ENCODE measurements around the gene GSK3A.

Gene GSK3A

GRCh38 chr19:42206871-42207755, 35.3 kb downstream of the GSK3A start:
- no peak overlapping the region for H3K27ac ChIP-seq (replicated peaks; ENCODE audit: low read length)
- H2BK12ac ChIP-seq (ENCODE audit: low read length) = no peak overlapping the region
- H3K27me3 ChIP-seq (ENCODE audit: control insufficient read depth in 3 of 3, insufficient read depth in 3 of 3, low read depth in 1 of 3, low read length in 3 of 3) = no peaks in the 10 kb centered on the region
- peaks cover 55 to 79% of the 10 kb centered on the region in 2 donors for H3K36me3 ChIP-seq (replicated peaks in 1 of 2; ENCODE audit: control insufficient read depth in 2 of 2, insufficient read depth in 2 of 2, low read length in 2 of 2)
- no peak overlapping the region for H3K23ac ChIP-seq (ENCODE audit: low read depth, low read length, poor library complexity)
- no peaks in the 10 kb centered on the region for H3K9me3 ChIP-seq (replicated peaks in 1 of 2; ENCODE audit: control insufficient read depth in 2 of 2, insufficient read depth in 1 of 2, low read depth in 1 of 2, low read length in 2 of 2)
- no peak overlapping the region for H2AFZ ChIP-seq (ENCODE audit: low read length)
- no CpG with 5 or more reads among the region's 14 CpGs for WGBS, 2 donors (ENCODE audit: extremely low coverage in 2 of 2, insufficient read length in 2 of 2, insufficient replicate concordance in 1 of 2)
- peaks cover 6% of the 10 kb centered on the region for H3K79me1 ChIP-seq (ENCODE audit: low read depth, low read length)
- H2BK120ac ChIP-seq (ENCODE audit: low read depth, low read length) = no peak overlapping the region
- no peak overlapping the region for H4K8ac ChIP-seq (ENCODE audit: low read depth, low read length)
- no peak overlapping the region for H3K4ac ChIP-seq (ENCODE audit: low read length)
- H2AK5ac ChIP-seq (ENCODE audit: low read depth, low read length) = no peak overlapping the region
- no peak overlapping the region for H3K14ac ChIP-seq (ENCODE audit: low read length)
- H3K18ac ChIP-seq (ENCODE audit: low read length) = no peak overlapping the region
- no peak for DNase-seq (ENCODE audit: low spot score)
- no peak overlapping the region for H3K4me3 ChIP-seq (ENCODE audit: low read length in 2 of 2)
- H3K4me1 ChIP-seq (ENCODE audit: control insufficient read depth in 2 of 2, insufficient read depth in 1 of 2, low read depth in 1 of 2, low read length in 2 of 2) = no peaks in the 10 kb centered on the region
- no peak overlapping the region for H3K9ac ChIP-seq (ENCODE audit: low read depth, low read length, poor library complexity)
- H3K4me2 ChIP-seq (ENCODE audit: insufficient read depth, low read length, poor library complexity, severe bottlenecking) = no peak overlapping the region
- no peak overlapping the region for H2BK5ac ChIP-seq (ENCODE audit: low read length)
- H2BK15ac ChIP-seq (ENCODE audit: low read length) = no peak overlapping the region
- no peak overlapping the region for H4K91ac ChIP-seq (ENCODE audit: low read depth, low read length, poor library complexity)

- no peak overlapping the region for H2BK120ac ChIP-seq (ENCODE audit: low read depth, low read length)
- no peak overlapping the region for H3K4ac ChIP-seq (ENCODE audit: low read length)
- no peak overlapping the region for H2AFZ ChIP-seq (ENCODE audit: low read length)
- H3K27me3 ChIP-seq (ENCODE audit: control insufficient read depth in 3 of 3, insufficient read depth in 3 of 3, low read depth in 1 of 3, low read length in 3 of 3) = no peaks in the 10 kb centered on the region
- H2BK12ac ChIP-seq (ENCODE audit: low read length) = no peak overlapping the region
- no peak overlapping the region for H4K91ac ChIP-seq (ENCODE audit: low read depth, low read length, poor library complexity)
- no peak overlapping the region for H3K27ac ChIP-seq (replicated peaks; ENCODE audit: low read length)
- DNase-seq (ENCODE audit: low spot score) = no peak
- no peak overlapping the region for H2BK5ac ChIP-seq (ENCODE audit: low read length)
- H3K9ac ChIP-seq (ENCODE audit: low read depth, low read length, poor library complexity) = no peak overlapping the region
- peaks cover 6% of the 10 kb centered on the region for H3K79me1 ChIP-seq (ENCODE audit: low read depth, low read length)
- no peak overlapping the region for H3K23ac ChIP-seq (ENCODE audit: low read depth, low read length, poor library complexity)
- H3K36me3 ChIP-seq (replicated peaks in 1 of 2; ENCODE audit: control insufficient read depth in 2 of 2, insufficient read depth in 2 of 2, low read length in 2 of 2) = peaks cover 74 to 87% of the 10 kb centered on the region in 2 donors
- H3K18ac ChIP-seq (ENCODE audit: low read length) = no peak overlapping the region
- H3K9me3 ChIP-seq (replicated peaks in 1 of 2; ENCODE audit: control insufficient read depth in 2 of 2, insufficient read depth in 1 of 2, low read depth in 1 of 2, low read length in 2 of 2) = no peaks in the 10 kb centered on the region
- H3K4me1 ChIP-seq (ENCODE audit: control insufficient read depth in 2 of 2, insufficient read depth in 1 of 2, low read depth in 1 of 2, low read length in 2 of 2) = no peaks in the 10 kb centered on the region
- no peak overlapping the region for H2BK15ac ChIP-seq (ENCODE audit: low read length)
- no peak overlapping the region for H2AK5ac ChIP-seq (ENCODE audit: low read depth, low read length)
- no peak overlapping the region for H3K4me3 ChIP-seq (ENCODE audit: low read length in 2 of 2)
- no peak overlapping the region for H3K4me2 ChIP-seq (ENCODE audit: insufficient read depth, low read length, poor library complexity, severe bottlenecking)
- WGBS, 2 donors (ENCODE audit: extremely low coverage in 2 of 2, insufficient read length in 2 of 2, insufficient replicate concordance in 1 of 2) = no CpG with 5 or more reads among the region's 6 CpGs
- no peak overlapping the region for H4K8ac ChIP-seq (ENCODE audit: low read depth, low read length)
- H3K14ac ChIP-seq (ENCODE audit: low read length) = no peak overlapping the region
Measured at GRCh38 chr19:42204664-42205063, 37.7 kb downstream of the GSK3A start.

GRCh38 chr19:42203700-42204099, 38.7 kb downstream of the GSK3A start:
- no CpG with 5 or more reads among the region's 2 CpGs for WGBS, 2 donors (ENCODE audit: extremely low coverage in 2 of 2, insufficient read length in 2 of 2, insufficient replicate concordance in 1 of 2)
- H2AK5ac ChIP-seq (ENCODE audit: low read depth, low read length) = no peak overlapping the region
- no peak overlapping the region for H3K14ac ChIP-seq (ENCODE audit: low read length)
- no peak overlapping the region for H2AFZ ChIP-seq (ENCODE audit: low read length)
- H3K36me3 ChIP-seq (replicated peaks in 1 of 2; ENCODE audit: control insufficient read depth in 2 of 2, insufficient read depth in 2 of 2, low read length in 2 of 2) = peaks cover 77 to 88% of the 10 kb centered on the region in 2 donors
- no peak overlapping the region for H4K91ac ChIP-seq (ENCODE audit: low read depth, low read length, poor library complexity)
- H3K4me1 ChIP-seq (ENCODE audit: control insufficient read depth in 2 of 2, insufficient read depth in 1 of 2, low read depth in 1 of 2, low read length in 2 of 2) = no peaks in the 10 kb centered on the region
- peaks cover 9% of the 10 kb centered on the region for H3K79me1 ChIP-seq (ENCODE audit: low read depth, low read length)
- no peak overlapping the region for H3K4ac ChIP-seq (ENCODE audit: low read length)
- no peak overlapping the region for H3K27ac ChIP-seq (replicated peaks; ENCODE audit: low read length)
- no peak overlapping the region for H3K23ac ChIP-seq (ENCODE audit: low read depth, low read length, poor library complexity)
- H2BK120ac ChIP-seq (ENCODE audit: low read depth, low read length) = no peak overlapping the region
- no peak overlapping the region for H3K4me3 ChIP-seq (ENCODE audit: low read length in 2 of 2)
- no peak overlapping the region for H3K18ac ChIP-seq (ENCODE audit: low read length)
- no peaks in the 10 kb centered on the region for H3K27me3 ChIP-seq (ENCODE audit: control insufficient read depth in 3 of 3, insufficient read depth in 3 of 3, low read depth in 1 of 3, low read length in 3 of 3)
- H3K4me2 ChIP-seq (ENCODE audit: insufficient read depth, low read length, poor library complexity, severe bottlenecking) = no peak overlapping the region
- H2BK15ac ChIP-seq (ENCODE audit: low read length) = no peak overlapping the region
- no peak overlapping the region for H2BK5ac ChIP-seq (ENCODE audit: low read length)
- no peak overlapping the region for H3K9ac ChIP-seq (ENCODE audit: low read depth, low read length, poor library complexity)
- no peak overlapping the region for H2BK12ac ChIP-seq (ENCODE audit: low read length)
- no peak for DNase-seq (ENCODE audit: low spot score)
- no peak overlapping the region for H4K8ac ChIP-seq (ENCODE audit: low read depth, low read length)
- no peaks in the 10 kb centered on the region for H3K9me3 ChIP-seq (replicated peaks in 1 of 2; ENCODE audit: control insufficient read depth in 2 of 2, insufficient read depth in 1 of 2, low read depth in 1 of 2, low read length in 2 of 2)

GRCh38 chr19:42202290-42202880, 40.0 kb downstream of the GSK3A start:
- no peak overlapping the region for H4K8ac ChIP-seq (ENCODE audit: low read depth, low read length)
- H3K27me3 ChIP-seq (ENCODE audit: control insufficient read depth in 3 of 3, insufficient read depth in 3 of 3, low read depth in 1 of 3, low read length in 3 of 3) = no peaks in the 10 kb centered on the region
- peaks cover 8% of the 10 kb centered on the region for H3K79me1 ChIP-seq (ENCODE audit: low read depth, low read length)
- H2BK5ac ChIP-seq (ENCODE audit: low read length) = no peak overlapping the region
- no peak overlapping the region for H3K18ac ChIP-seq (ENCODE audit: low read length)
- no peak overlapping the region for H2AFZ ChIP-seq (ENCODE audit: low read length)
- no CpG with 5 or more reads among the region's 5 CpGs for WGBS, 2 donors (ENCODE audit: extremely low coverage in 2 of 2, insufficient read length in 2 of 2, insufficient replicate concordance in 1 of 2)
- no peak overlapping the region for H3K27ac ChIP-seq (replicated peaks; ENCODE audit: low read length)
- H3K4ac ChIP-seq (ENCODE audit: low read length) = no peak overlapping the region
- no peak overlapping the region for H2BK12ac ChIP-seq (ENCODE audit: low read length)
- H3K23ac ChIP-seq (ENCODE audit: low read depth, low read length, poor library complexity) = no peak overlapping the region
- H4K91ac ChIP-seq (ENCODE audit: low read depth, low read length, poor library complexity) = no peak overlapping the region
- H2BK120ac ChIP-seq (ENCODE audit: low read depth, low read length) = no peak overlapping the region
- H3K36me3 ChIP-seq (replicated peaks in 1 of 2; ENCODE audit: control insufficient read depth in 2 of 2, insufficient read depth in 2 of 2, low read length in 2 of 2) = peaks cover 70 to 82% of the 10 kb centered on the region in 2 donors
- H3K9ac ChIP-seq (ENCODE audit: low read depth, low read length, poor library complexity) = no peak overlapping the region
- no peak overlapping the region for H3K4me3 ChIP-seq (ENCODE audit: low read length in 2 of 2)
- no peaks in the 10 kb centered on the region for H3K9me3 ChIP-seq (replicated peaks in 1 of 2; ENCODE audit: control insufficient read depth in 2 of 2, insufficient read depth in 1 of 2, low read depth in 1 of 2, low read length in 2 of 2)
- H3K14ac ChIP-seq (ENCODE audit: low read length) = no peak overlapping the region
- no peak overlapping the region for H2AK5ac ChIP-seq (ENCODE audit: low read depth, low read length)
- H2BK15ac ChIP-seq (ENCODE audit: low read length) = no peak overlapping the region
- no peaks in the 10 kb centered on the region for H3K4me1 ChIP-seq (ENCODE audit: control insufficient read depth in 2 of 2, insufficient read depth in 1 of 2, low read depth in 1 of 2, low read length in 2 of 2)
- no peak overlapping the region for H3K4me2 ChIP-seq (ENCODE audit: insufficient read depth, low read length, poor library complexity, severe bottlenecking)
- no peak for DNase-seq (ENCODE audit: low spot score)

Measured in neuronal stem cell (in vitro differentiated cells).